Liver (tissue), 9 donors: ENCODE data around the gene TREX2. TPM values are rescaled to one million over a fixed set of nuclear protein-coding genes. Genes with fewer than 3 reads are reported as not detected.
A peak's percentile ranks its signal among the peaks of the same experiment; 100 is the strongest.

Experiments used
- DNase-seq: peaks from one replicate; pipeline ENCODE4 v3.0.0-alpha.2; 2017; ENCODE audit warnings: low spot score
- H3K27ac ChIP-seq, 2 donors: one replicate each; pipeline ENCODE4 v1.7.0; 2013; ENCODE audit warnings: inconsistent platforms in 2 of 2, low read length in 2 of 2, control low read depth in 1 of 2, low read depth in 1 of 2, mild to moderate bottlenecking in 1 of 2
- H3K27me3 ChIP-seq, 4 donors: one replicate each; pipeline versions ENCODE4 v1.6.1 to v1.7.0; 2013; ENCODE audit warnings: low read length in 3 of 4, inconsistent platforms in 1 of 4, mild to moderate bottlenecking in 1 of 4, moderate library complexity in 1 of 4; ENCODE audit not compliant: control insufficient read depth in 4 of 4, insufficient read depth in 4 of 4
- H3K36me3 ChIP-seq, 4 donors: one replicate each; pipeline versions ENCODE4 v1.6.1 to v1.7.0; 2013; ENCODE audit warnings: low read length in 3 of 4, mild to moderate bottlenecking in 3 of 4, low read depth in 1 of 4, moderate library complexity in 1 of 4; ENCODE audit not compliant: control insufficient read depth in 4 of 4, insufficient read depth in 3 of 4
- H3K4me1 ChIP-seq, 4 donors: one replicate each; pipeline versions ENCODE4 v1.6.1 to v1.7.0; 2013; ENCODE audit warnings: low read length in 3 of 4, mild to moderate bottlenecking in 3 of 4, moderate library complexity in 1 of 4; ENCODE audit not compliant: control insufficient read depth in 4 of 4, insufficient read depth in 4 of 4
- H3K4me3 ChIP-seq, 3 donors: one replicate each; pipeline versions ENCODE4 v1.6.1 to v1.7.0; 2013; ENCODE audit warnings: low read length in 3 of 3, control low read depth in 1 of 3, low read depth in 1 of 3, mild to moderate bottlenecking in 1 of 3
- H3K9ac ChIP-seq, 2 donors: one replicate each; pipeline ENCODE4 v1.7.0; 2013; ENCODE audit warnings: low read length in 2 of 2, mild to moderate bottlenecking in 2 of 2, moderate library complexity in 2 of 2, control low read depth in 1 of 2, low read depth in 1 of 2
- H3K9me3 ChIP-seq, 4 donors: one replicate each; pipeline versions ENCODE4 v1.6.1 to v1.7.0; 2013; ENCODE audit warnings: low read length in 3 of 4; ENCODE audit not compliant: control insufficient read depth in 4 of 4
- ATF3 ChIP-seq: IDR thresholded peaks from 2 replicates; pipeline ENCODE4 v1.6.1; 2016; ENCODE audit warnings: antibody characterized with exemption
- FOXA1 ChIP-seq: IDR thresholded peaks from 2 replicates; pipeline ENCODE4 v1.6.1; 2016; ENCODE audit warnings: antibody characterized with exemption
- GABPA ChIP-seq, 2 donors: IDR thresholded peaks in 1 of 2; conservative IDR thresholded peaks in 1 of 2; 2 replicates each; pipeline ENCODE4 v1.6.1; 2016; ENCODE audit warnings: antibody characterized with exemption in 2 of 2, mild to moderate bottlenecking in 1 of 2, moderate library complexity in 1 of 2
- HNF4A ChIP-seq, 2 donors: conservative IDR thresholded peaks; 2 replicates each; pipeline ENCODE4 v1.6.1; 2016; ENCODE audit warnings: antibody characterized with exemption in 2 of 2, mild to moderate bottlenecking in 2 of 2
- HNF4G ChIP-seq: IDR thresholded peaks from 2 replicates; pipeline ENCODE4 v1.6.1; 2016; ENCODE audit warnings: antibody characterized with exemption
- JUND ChIP-seq, 2 donors: IDR thresholded peaks; 2 replicates each; pipeline ENCODE4 v1.6.1; 2016; ENCODE audit warnings: antibody characterized with exemption in 2 of 2
- MAX ChIP-seq: IDR thresholded peaks from 2 replicates; pipeline ENCODE4 v1.6.1; 2016; ENCODE audit warnings: antibody characterized with exemption
- NR2F2 ChIP-seq: IDR thresholded peaks from 2 replicates; pipeline ENCODE4 v1.6.1; 2016; ENCODE audit warnings: antibody characterized with exemption
- RAD21 ChIP-seq, 2 donors: IDR thresholded peaks; 2 replicates each; pipeline ENCODE4 v1.6.1; 2016; ENCODE audit warnings: antibody characterized with exemption in 2 of 2, mild to moderate bottlenecking in 2 of 2
- REST ChIP-seq: IDR thresholded peaks from 2 replicates; pipeline ENCODE4 v1.6.1; 2016; ENCODE audit warnings: antibody characterized with exemption, mild to moderate bottlenecking
- RXRA ChIP-seq, 2 donors: IDR thresholded peaks; 2 replicates each; pipeline ENCODE4 v1.6.1; 2017 to 2018; ENCODE audit warnings: antibody characterized with exemption in 2 of 2, mild to moderate bottlenecking in 1 of 2
- SP1 ChIP-seq: IDR thresholded peaks from 2 replicates; pipeline ENCODE4 v1.6.1; 2018; ENCODE audit warnings: antibody characterized with exemption, mild to moderate bottlenecking
- TAF1 ChIP-seq: conservative IDR thresholded peaks from 2 replicates; pipeline ENCODE4 v1.6.1; 2016; ENCODE audit warnings: antibody characterized with exemption, mild to moderate bottlenecking
- YY1 ChIP-seq: IDR thresholded peaks from 2 replicates; pipeline ENCODE4 v1.6.1; 2016; ENCODE audit warnings: antibody characterized with exemption, mild to moderate bottlenecking
- ZBTB33 ChIP-seq: IDR thresholded peaks from 2 replicates; pipeline ENCODE4 v1.6.1; 2016; ENCODE audit warnings: antibody characterized with exemption
- WGBS: extraction: QIAGEN DNeasy Blood & Tissue Kit; methylation state at CpG from one replicate; pipeline ENCODE4 v1.1.7; 2013; 5-methylcytosine and 5-hydroxymethylcytosine counted together
- polyA plus RNA-seq, 2 donors: library from polyadenylated mRNA; stranded (reverse) in 1 of 2; unstranded in 1 of 2; fragments of 200-250 nt in 1 of 2; fragments of >200 nt in 1 of 2; fragmentation: Nextera tagmentation in 1 of 2; extraction: Ambion mirVana in 1 of 2; gene quantifications; one replicate each; pipeline versions ENCODE4 v1.2.1 to v1.2.3, GENCODE V29; 2013 to 2015
- total RNA-seq, 2 donors: library from RNA; depleted of rRNA; stranded (reverse); fragments of >200 nt; gene quantifications; one replicate each; pipeline ENCODE4 v1.2.3, GENCODE V29; 2014
- TF ChIP-seq, protein P1 (sequence below): fragments of 150-350 bp; IDR thresholded peaks from 2 replicates; pipeline ENCODE4 v1.5.1; 2017; ENCODE audit warnings: improper control_type of control experiment, low read depth, low read length; ENCODE audit not compliant: missing input control
- donor health status: healthy.
- donor health status: healthy.
- donor health status: healthy.
- donor health status: healthy.
- donor health status: healthy.

The TREX2 gene
- total and polyA plus RNA-seq, 4 donors, result 0.13 to 1.3 (median 1.2) TPM; not detected in 1

GRCh38 chrX:153439977-153440376, 5.9 kb downstream of the TREX2 start:
- Histone ChIP-seq H3K9me3 (no peaks in the 10 kb centered on the region), H3K4me3 (no peak overlapping the region), H3K27ac (no peak overlapping the region), H3K27me3 (no peaks in the 10 kb centered on the region), H3K9ac (no peak overlapping the region), H3K36me3 (no peaks in the 10 kb centered on the region), H3K4me1 (no peaks in the 10 kb centered on the region)
- WGBS, result 88% methylated on average over 4 of the region's 4 CpGs
- TF ChIP-seq GABPA (IDR thresholded peaks at IDR 0.05 in 1 of 2, conservative IDR thresholded peaks at IDR 0.05 in 1 of 2), result no peak
- DNase-seq, result no peak

GRCh38 chrX:153438532-153438931, 7.3 kb downstream of the TREX2 start:
- DNase-seq, result no peak
- no peak for TF ChIP-seq YY1
- no peak for TF ChIP-seq FOXA1
- TF ChIP-seq ZBTB33, result no peak
- no peak for TF ChIP-seq GABPA (IDR thresholded peaks at IDR 0.05 in 1 of 2, conservative IDR thresholded peaks at IDR 0.05 in 1 of 2)
- TF ChIP-seq NR2F2, result no peak
- TF ChIP-seq, protein P1, sequence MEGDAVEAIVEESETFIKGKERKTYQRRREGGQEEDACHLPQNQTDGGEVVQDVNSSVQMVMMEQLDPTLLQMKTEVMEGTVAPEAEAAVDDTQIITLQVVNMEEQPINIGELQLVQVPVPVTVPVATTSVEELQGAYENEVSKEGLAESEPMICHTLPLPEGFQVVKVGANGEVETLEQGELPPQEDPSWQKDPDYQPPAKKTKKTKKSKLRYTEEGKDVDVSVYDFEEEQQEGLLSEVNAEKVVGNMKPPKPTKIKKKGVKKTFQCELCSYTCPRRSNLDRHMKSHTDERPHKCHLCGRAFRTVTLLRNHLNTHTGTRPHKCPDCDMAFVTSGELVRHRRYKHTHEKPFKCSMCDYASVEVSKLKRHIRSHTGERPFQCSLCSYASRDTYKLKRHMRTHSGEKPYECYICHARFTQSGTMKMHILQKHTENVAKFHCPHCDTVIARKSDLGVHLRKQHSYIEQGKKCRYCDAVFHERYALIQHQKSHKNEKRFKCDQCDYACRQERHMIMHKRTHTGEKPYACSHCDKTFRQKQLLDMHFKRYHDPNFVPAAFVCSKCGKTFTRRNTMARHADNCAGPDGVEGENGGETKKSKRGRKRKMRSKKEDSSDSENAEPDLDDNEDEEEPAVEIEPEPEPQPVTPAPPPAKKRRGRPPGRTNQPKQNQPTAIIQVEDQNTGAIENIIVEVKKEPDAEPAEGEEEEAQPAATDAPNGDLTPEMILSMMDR, result peak; percentile 22
- no peak for TF ChIP-seq ATF3
- no peak for TF ChIP-seq REST
- TF ChIP-seq HNF4A (conservative IDR thresholded peaks at IDR 0.05), result no peak
- TF ChIP-seq TAF1, result no peak
- no peak for TF ChIP-seq MAX
- peak; percentile 59 to 63 for TF ChIP-seq RAD21 (IDR thresholded peaks at IDR 0.05)
- no peak for TF ChIP-seq SP1
- TF ChIP-seq JUND (IDR thresholded peaks at IDR 0.05), result no peak
- TF ChIP-seq HNF4G, result no peak
- TF ChIP-seq RXRA (IDR thresholded peaks at IDR 0.05), result no peak
- H3K4me1 ChIP-seq, result no peaks in the 10 kb centered on the region
- H3K36me3 ChIP-seq, result no peaks in the 10 kb centered on the region
- no peaks in the 10 kb centered on the region for H3K27me3 ChIP-seq
- no peak overlapping the region for H3K9ac ChIP-seq
- WGBS, result 30% methylated on average over 8 of the region's 8 CpGs
- no peak overlapping the region for H3K27ac ChIP-seq
- no peaks in the 10 kb centered on the region for H3K9me3 ChIP-seq
- no peak overlapping the region for H3K4me3 ChIP-seq
